Chondrocyte (in vitro differentiated cells): ENCODE data around the gene GRHL1. TPM values are rescaled to one million over a fixed set of nuclear protein-coding genes. Genes with fewer than 3 reads are reported as not detected.
"Not testable (repeated sequence)": the region's sequence is repeated elsewhere in the genome, so short reads cannot be mapped to it uniquely, and the experiment has no call there.

ENCODE experiments used
- DNase-seq: peaks from one replicate; pipeline ENCODE4 v3.0.0; 2021; ENCODE audit warnings: mixed read lengths, low spot score
- H3K27ac Mint-ChIP-seq: one replicate; pipeline ENCODE4 v1.8.0; 2021; ENCODE audit warnings: mild to moderate bottlenecking, moderate library complexity, mixed read lengths; ENCODE audit not compliant: unreplicated experiment
- H3K27me3 Mint-ChIP-seq: 2 replicates; pipeline ENCODE4 v1.8.0; 2021; ENCODE audit warnings: low read depth, mixed read lengths
- H3K36me3 Mint-ChIP-seq: 2 replicates; pipeline ENCODE4 v1.8.0; 2021; ENCODE audit warnings: low read depth, mixed read lengths
- H3K4me1 Mint-ChIP-seq: 2 replicates; pipeline ENCODE4 v1.8.0; 2021; ENCODE audit warnings: low read depth, mild to moderate bottlenecking, mixed read lengths
- H3K4me3 Mint-ChIP-seq: one replicate; pipeline ENCODE4 v1.8.0; 2021; ENCODE audit warnings: mild to moderate bottlenecking, moderate library complexity, mixed read lengths; ENCODE audit not compliant: unreplicated experiment
- H3K9me3 Mint-ChIP-seq: 2 replicates; pipeline ENCODE4 v1.8.0; 2021; ENCODE audit warnings: low read depth, mixed read lengths
- total RNA-seq: library from RNA; stranded (reverse); gene quantifications from 3 replicates; pipeline ENCODE4 v1.2.1, GENCODE V29; 2021
- TF ChIP-seq, protein P1 (sequence below): fragments of 200-600 bp; sonication (generic); IDR thresholded peaks from 2 replicates; pipeline ENCODE4 v1.5.0; 2021; ENCODE audit warnings: antibody characterized with exemption, mild to moderate bottlenecking, moderate library complexity

GRHL1 gene
- total RNA-seq, 1 donor from 2014 or later = 0.42 TPM

GRCh38 chr2:10030311-10030736 lies 78.8 kb downstream of the GRHL1 start:
- TF ChIP-seq, protein P1, sequence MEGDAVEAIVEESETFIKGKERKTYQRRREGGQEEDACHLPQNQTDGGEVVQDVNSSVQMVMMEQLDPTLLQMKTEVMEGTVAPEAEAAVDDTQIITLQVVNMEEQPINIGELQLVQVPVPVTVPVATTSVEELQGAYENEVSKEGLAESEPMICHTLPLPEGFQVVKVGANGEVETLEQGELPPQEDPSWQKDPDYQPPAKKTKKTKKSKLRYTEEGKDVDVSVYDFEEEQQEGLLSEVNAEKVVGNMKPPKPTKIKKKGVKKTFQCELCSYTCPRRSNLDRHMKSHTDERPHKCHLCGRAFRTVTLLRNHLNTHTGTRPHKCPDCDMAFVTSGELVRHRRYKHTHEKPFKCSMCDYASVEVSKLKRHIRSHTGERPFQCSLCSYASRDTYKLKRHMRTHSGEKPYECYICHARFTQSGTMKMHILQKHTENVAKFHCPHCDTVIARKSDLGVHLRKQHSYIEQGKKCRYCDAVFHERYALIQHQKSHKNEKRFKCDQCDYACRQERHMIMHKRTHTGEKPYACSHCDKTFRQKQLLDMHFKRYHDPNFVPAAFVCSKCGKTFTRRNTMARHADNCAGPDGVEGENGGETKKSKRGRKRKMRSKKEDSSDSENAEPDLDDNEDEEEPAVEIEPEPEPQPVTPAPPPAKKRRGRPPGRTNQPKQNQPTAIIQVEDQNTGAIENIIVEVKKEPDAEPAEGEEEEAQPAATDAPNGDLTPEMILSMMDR = no peak

GRCh38 chr2:10030798-10031197 lies 79.3 kb downstream of the GRHL1 start:
- H3K27ac Mint-ChIP-seq, H3K36me3 Mint-ChIP-seq, H3K9me3 Mint-ChIP-seq, H3K27me3 Mint-ChIP-seq, DNase-seq, H3K4me3 Mint-ChIP-seq: not testable (repeated sequence)
- H3K4me1 Mint-ChIP-seq = peaks cover 19% of the 10 kb centered on the region

More at GRCh38 chr2:10030311-10030736, 78.8 kb downstream of the GRHL1 start:
- Mint-ChIP-seq H3K27ac (no peak overlapping the region), H3K27me3 (no peaks in the 10 kb centered on the region), H3K36me3 (no peaks in the 10 kb centered on the region), H3K9me3 (no peaks in the 10 kb centered on the region), H3K4me3 (no peak overlapping the region), H3K4me1 (peaks cover 15% of the 10 kb centered on the region)
- DNase-seq = no peak

DNA sequence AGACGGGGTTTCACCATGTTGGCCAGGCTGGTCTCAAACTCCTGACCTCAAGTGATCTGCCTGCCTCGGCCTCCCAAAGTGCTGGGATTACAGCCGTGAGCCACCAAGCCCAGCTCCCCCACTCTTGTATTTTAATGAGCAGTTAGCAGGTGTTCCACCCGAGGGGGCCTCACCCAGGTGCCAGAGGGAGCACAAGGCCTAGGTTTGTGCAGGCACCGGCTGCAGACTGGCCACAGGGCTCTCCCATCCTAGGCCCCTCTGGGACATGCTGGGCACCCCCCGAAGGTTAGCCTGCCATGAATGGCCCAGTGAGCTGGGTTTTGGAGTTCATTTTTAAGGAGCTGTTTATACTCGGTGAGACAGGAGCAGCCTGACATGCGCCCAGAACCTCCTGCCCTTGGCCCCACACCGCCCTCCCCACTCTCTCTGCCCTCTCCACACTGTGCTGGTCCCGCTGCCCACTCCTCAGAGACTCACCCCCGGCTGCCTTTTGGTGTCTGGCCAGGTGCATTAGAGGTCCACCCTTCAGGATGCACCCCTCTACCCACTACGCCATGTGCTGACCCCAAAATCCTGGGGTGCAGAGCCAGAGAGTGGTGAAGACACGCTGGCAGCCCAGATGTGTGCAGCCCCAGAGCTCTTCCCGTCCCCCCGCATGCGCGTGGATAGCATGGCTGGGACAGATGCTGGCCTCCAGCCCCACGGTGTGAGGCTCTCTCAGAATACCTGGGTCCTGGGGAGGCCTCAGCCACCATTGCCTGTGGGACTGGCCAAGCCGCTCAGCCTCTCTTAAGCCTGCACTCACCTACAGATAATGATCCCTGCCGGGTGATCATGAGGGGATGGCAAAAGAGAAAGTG lies 80.6 kb downstream of the GRHL1 start:
- Mint-ChIP-seq H3K4me1 (peaks cover 32% of the 10 kb centered on the region), H3K27me3 (no peaks in the 10 kb centered on the region), H3K27ac (no peak overlapping the region), H3K36me3 (no peaks in the 10 kb centered on the region), H3K4me3 (no peak overlapping the region), H3K9me3 (no peaks in the 10 kb centered on the region)
- no peak for DNase-seq
- TF ChIP-seq, protein P1 = no peak

GRCh38 chr2:10032746-10033105 lies 81.2 kb downstream of the GRHL1 start:
- Mint-ChIP-seq H3K27me3 (no peaks in the 10 kb centered on the region), H3K4me3 (no peak overlapping the region), H3K36me3 (no peaks in the 10 kb centered on the region), H3K4me1 (peaks cover 37% of the 10 kb centered on the region), H3K27ac (no peak overlapping the region), H3K9me3 (no peaks in the 10 kb centered on the region)
- TF ChIP-seq, protein P1 = no peak
- no peak for DNase-seq

DNA sequence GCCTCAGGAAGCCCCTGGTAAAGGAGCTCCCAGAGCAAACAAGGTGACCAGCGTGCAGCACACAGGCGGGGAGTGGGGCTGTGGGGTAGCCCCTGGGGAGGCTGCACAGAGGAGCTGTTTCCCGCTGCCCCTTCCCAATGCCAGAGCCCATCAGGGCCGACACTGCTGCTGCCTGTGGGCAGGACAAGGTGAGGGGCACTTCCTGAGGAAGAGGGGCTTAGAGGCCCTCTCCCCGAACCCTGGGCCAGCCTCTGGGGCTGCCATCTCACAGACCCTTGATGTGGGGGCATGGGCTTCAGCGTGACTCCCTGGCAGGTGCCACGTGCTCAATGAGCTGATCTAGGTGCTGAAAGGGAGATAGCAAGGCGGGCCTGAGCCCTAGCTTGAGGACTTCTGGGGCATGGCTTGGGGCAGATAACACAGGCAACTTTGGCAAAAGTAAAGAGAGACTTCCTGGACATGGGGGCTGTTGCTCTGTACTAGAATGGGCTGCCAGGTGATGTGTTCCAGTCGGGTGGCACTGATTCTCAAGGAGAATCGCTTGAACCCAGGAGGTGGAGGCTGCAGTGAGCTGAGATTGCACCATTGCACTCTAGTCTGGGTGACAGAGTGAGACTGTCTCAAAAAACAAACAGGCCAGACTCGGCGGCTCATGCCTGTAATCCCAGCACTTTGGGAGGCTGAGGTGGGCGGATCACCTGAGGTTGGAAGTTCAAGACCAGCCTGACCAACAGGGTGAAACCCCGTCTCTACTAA lies 81.9 kb downstream of the GRHL1 start:
- no peaks in the 10 kb centered on the region for H3K27me3 Mint-ChIP-seq
- H3K4me3 Mint-ChIP-seq = no peak overlapping the region
- H3K9me3 Mint-ChIP-seq = no peaks in the 10 kb centered on the region
- no peak overlapping the region for H3K27ac Mint-ChIP-seq
- H3K36me3 Mint-ChIP-seq = no peaks in the 10 kb centered on the region
- peaks cover 38% of the 10 kb centered on the region for H3K4me1 Mint-ChIP-seq
- TF ChIP-seq, protein P1 = no peak
- DNase-seq = no peak
